Activated CD4-positive, alpha-beta T cell treated with anti-CD3 and anti-CD28 coated beads for 24 hours (primary cell): ENCODE data around the gene SYNPO2L.
"Not testable (repeated sequence)": the region's sequence is repeated elsewhere in the genome, so short reads cannot be mapped to it uniquely, and the experiment has no call there.

Experiments
- DNase-seq, 2 donors: peaks; one replicate each; pipeline ENCODE4 v3.0.0-alpha.2; 2020; ENCODE audit warnings: low read depth in 2 of 2

SYNPO2L gene

GRCh38 chr10:73655990-73656298 lies at the start of gene SYNPO2L:
Gene SYNPO2L, minus strand, starts transcription at chr10:73656029. Its CDS starts 107 bp downstream, at chr10:73655922.
- no peak for DNase-seq

- DNase-seq: not testable (repeated sequence)
These were observed 48.1 kb upstream of the SYNPO2L start for GRCh38 chr10:73703924-73704323.

GRCh38 chr10:73698819-73699218 lies 43.0 kb upstream of the SYNPO2L start:
- not testable (repeated sequence) for DNase-seq

- not testable (repeated sequence) for DNase-seq
These were observed 41.9 kb upstream of the SYNPO2L start, which contains the start of gene AGAP5 for GRCh38 chr10:73697675-73698159. Gene AGAP5, minus strand, starts transcription at chr10:73698109. Its CDS starts 354 bp downstream, at chr10:73697755.

GRCh38 chr10:73695302-73695701 lies 39.5 kb upstream of the SYNPO2L start:
- DNase-seq: not testable (repeated sequence)

- not testable (repeated sequence) for DNase-seq
These were observed 34.9 kb upstream of the SYNPO2L start for GRCh38 chr10:73690755-73691154.

GRCh38 chr10:73689596-73689995 lies 33.8 kb upstream of the SYNPO2L start:
- not testable (repeated sequence) for DNase-seq

GRCh38 chr10:73687641-73688040 lies 31.8 kb upstream of the SYNPO2L start:
- DNase-seq: not testable (repeated sequence)

- not testable (repeated sequence) for DNase-seq
These were observed 18.7 kb upstream of the SYNPO2L start for GRCh38 chr10:73674546-73674945.

- not testable (repeated sequence) for DNase-seq
These were observed 12.5 kb upstream of the SYNPO2L start for GRCh38 chr10:73668378-73668777.

GRCh38 chr10:73666153-73666809 lies 10.5 kb upstream of the SYNPO2L start:
- DNase-seq: not testable (repeated sequence)

GRCh38 chr10:73665581-73665980 lies 9.8 kb upstream of the SYNPO2L start:
- not testable (repeated sequence) for DNase-seq

- DNase-seq: not testable (repeated sequence)
These were observed 8.6 kb upstream of the SYNPO2L start for GRCh38 chr10:73664156-73665040.

GRCh38 chr10:73663621-73664020 lies 7.8 kb upstream of the SYNPO2L start:
- not testable (repeated sequence) for DNase-seq

- not testable (repeated sequence) for DNase-seq
These were observed 6.9 kb upstream of the SYNPO2L start for GRCh38 chr10:73662705-73663104.

- DNase-seq: no peak
These were observed 406 bp downstream of the SYNPO2L start for GRCh38 chr10:73655257-73655989.

GRCh38 chr10:73653701-73654100 lies 2.1 kb downstream of the SYNPO2L start:
- no peak for DNase-seq

GRCh38 chr10:73653195-73653594 lies 2.6 kb downstream of the SYNPO2L start:
- DNase-seq: no peak

- no peak for DNase-seq
These were observed 5.1 kb downstream of the SYNPO2L start for GRCh38 chr10:73650537-73651331.

GRCh38 chr10:73649876-73650536 lies 5.8 kb downstream of the SYNPO2L start:
- no peak for DNase-seq
